HG03521 (cell line): ENCODE data around the gene ITGB2.
"Not testable (repeated sequence)": the region's sequence is repeated elsewhere in the genome, so short reads cannot be mapped to it uniquely, and the experiment has no call there.

Experiments used
- ATAC-seq: cut with Tn5 transposase; IDR thresholded peaks from one replicate; pipeline ENCODE4 v1.9.1; 2021; ENCODE audit warnings: mild to moderate bottlenecking, moderate library complexity; ENCODE audit not compliant: unreplicated experiment

The ITGB2 gene

GRCh38 chr21:44887126-44887806 lies 33.4 kb downstream of the ITGB2 start:
- no peak for ATAC-seq

GRCh38 chr21:44886113-44887075 lies 34.3 kb downstream of the ITGB2 start:
- ATAC-seq: no peak

GRCh38 chr21:44885615-44886014 lies 35.1 kb downstream of the ITGB2 start:
- ATAC-seq: no peak

GRCh38 chr21:44884097-44884496 lies 36.6 kb downstream of the ITGB2 start:
- no peak for ATAC-seq

- ATAC-seq: no peak
Measured at GRCh38 chr21:44883250-44883649, 37.4 kb downstream of the ITGB2 start.

- no peak for ATAC-seq
Measured at GRCh38 chr21:44881198-44881872, 39.4 kb downstream of the ITGB2 start.

GRCh38 chr21:44880405-44881197 lies 40.1 kb downstream of the ITGB2 start:
- ATAC-seq: no peak

- ATAC-seq: not testable (repeated sequence)
Measured at GRCh38 chr21:44879238-44879637, 41.5 kb downstream of the ITGB2 start.

GRCh38 chr21:44878053-44878982 lies 42.4 kb downstream of the ITGB2 start:
- no peak for ATAC-seq

- no peak for ATAC-seq
Measured at GRCh38 chr21:44876849-44877575, 43.7 kb downstream of the ITGB2 start.

- no peak for ATAC-seq
Measured at GRCh38 chr21:44875316-44875700, 45.4 kb downstream of the ITGB2 start.

GRCh38 chr21:44874497-44875315 lies 46.0 kb downstream of the ITGB2 start:
- no peak for ATAC-seq

GRCh38 chr21:44874240-44874496 lies 46.5 kb downstream of the ITGB2 start:
- no peak for ATAC-seq

- ATAC-seq: peak; percentile 78
Measured at GRCh38 chr21:44873356-44874239, 47.1 kb downstream of the ITGB2 start, which contains the start of gene PTTG1IP. Gene PTTG1IP, minus strand, starts transcription at chr21:44873690. Its CDS starts 74 bp downstream, at chr21:44873616.

- ATAC-seq: no peak
Measured at GRCh38 chr21:44872649-44873355, 47.9 kb downstream of the ITGB2 start.

- ATAC-seq: no peak
Measured at GRCh38 chr21:44872323-44872648, 48.4 kb downstream of the ITGB2 start.
